ENCODE data around the gene TSC2. TPM values are rescaled to one million over a fixed set of nuclear protein-coding genes. Genes with fewer than 3 reads are reported as not detected.

Gene TSC2
- total RNA-seq, 3 donors from 2014 or later: 41.6 to 52.4 (median 48.9) TPM

GRCh38 chr16:2023092-2024031 is 24.4 kb upstream of the TSC2 start:
- peak; percentile 57 to 68 (median 66) for TF ChIP-seq POLR2AphosphoS5 (IDR thresholded peaks at IDR 0.05)
- no peak for TF ChIP-seq POLR2A (IDR thresholded peaks at IDR 0.05)
- TF ChIP-seq, protein P1, sequence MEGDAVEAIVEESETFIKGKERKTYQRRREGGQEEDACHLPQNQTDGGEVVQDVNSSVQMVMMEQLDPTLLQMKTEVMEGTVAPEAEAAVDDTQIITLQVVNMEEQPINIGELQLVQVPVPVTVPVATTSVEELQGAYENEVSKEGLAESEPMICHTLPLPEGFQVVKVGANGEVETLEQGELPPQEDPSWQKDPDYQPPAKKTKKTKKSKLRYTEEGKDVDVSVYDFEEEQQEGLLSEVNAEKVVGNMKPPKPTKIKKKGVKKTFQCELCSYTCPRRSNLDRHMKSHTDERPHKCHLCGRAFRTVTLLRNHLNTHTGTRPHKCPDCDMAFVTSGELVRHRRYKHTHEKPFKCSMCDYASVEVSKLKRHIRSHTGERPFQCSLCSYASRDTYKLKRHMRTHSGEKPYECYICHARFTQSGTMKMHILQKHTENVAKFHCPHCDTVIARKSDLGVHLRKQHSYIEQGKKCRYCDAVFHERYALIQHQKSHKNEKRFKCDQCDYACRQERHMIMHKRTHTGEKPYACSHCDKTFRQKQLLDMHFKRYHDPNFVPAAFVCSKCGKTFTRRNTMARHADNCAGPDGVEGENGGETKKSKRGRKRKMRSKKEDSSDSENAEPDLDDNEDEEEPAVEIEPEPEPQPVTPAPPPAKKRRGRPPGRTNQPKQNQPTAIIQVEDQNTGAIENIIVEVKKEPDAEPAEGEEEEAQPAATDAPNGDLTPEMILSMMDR (IDR thresholded peaks at IDR 0.05): peak; percentile 99
- intact Hi-C loops (cut with DNase I; ENCODE audit: low total_unique reads): no loop called here
- Histone ChIP-seq H3K36me3 (no peaks in the 10 kb centered on the region), H3K4me3 (peak overlapping the region; percentile 31 to 63 (median 42)), H3K27me3 (peaks cover 8 to 20% of the 10 kb centered on the region in 2 donors), H3K4me1 (peaks cover 7 to 22% of the 10 kb centered on the region in 2 donors), H3K9me3 (no peaks in the 10 kb centered on the region), H3K27ac (peak overlapping the region; percentile 52 to 63)
- DNase-seq (ENCODE audit: low spot score in 2 of 2): peak; percentile 85 to 94

- no peak for DNase-seq (ENCODE audit: low spot score in 2 of 2)
- intact Hi-C loops (cut with DNase I; ENCODE audit: low total_unique reads): no loop called here
- peaks cover 7 to 29% of the 10 kb centered on the region in 2 donors for H3K4me1 ChIP-seq
- no peaks in the 10 kb centered on the region for H3K9me3 ChIP-seq
- H3K4me3 ChIP-seq: peak overlapping the region in 2 of 3 donors; percentile 42 to 63
- no peaks in the 10 kb centered on the region for H3K36me3 ChIP-seq
- H3K27ac ChIP-seq: peak overlapping the region in 1 of 2 donors; percentile 63
- H3K27me3 ChIP-seq: peaks cover 8 to 18% of the 10 kb centered on the region in 2 donors
- TF ChIP-seq, protein P1 (IDR thresholded peaks at IDR 0.05): no peak
- TF ChIP-seq POLR2AphosphoS5 (IDR thresholded peaks at IDR 0.05): no peak
- no peak for TF ChIP-seq POLR2A (IDR thresholded peaks at IDR 0.05)
Observed at GRCh38 chr16:2024032-2024420, 23.8 kb upstream of the TSC2 start.

DNA sequence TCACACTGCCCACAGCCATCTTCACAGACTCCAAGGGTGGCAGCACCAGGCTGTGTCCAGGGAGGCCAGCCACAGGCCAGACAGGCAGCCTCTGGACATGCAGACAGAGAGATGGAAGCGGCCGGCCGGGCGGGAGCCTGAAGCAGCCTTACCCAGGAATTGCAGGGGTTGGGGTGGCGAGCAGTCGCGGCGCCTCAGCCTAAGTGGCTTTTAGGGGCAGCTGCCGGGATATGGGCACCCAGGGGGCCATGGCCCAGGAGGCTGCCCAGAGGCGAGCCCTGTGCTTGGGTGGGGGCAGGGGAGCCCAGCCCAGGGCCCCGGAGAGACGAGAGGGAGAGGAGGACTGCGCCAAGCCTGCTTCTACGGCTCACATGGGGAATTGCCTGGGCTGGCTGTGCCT is 22.5 kb upstream of the TSC2 start:
- no peak overlapping the region for H3K27ac ChIP-seq
- H3K27me3 ChIP-seq: peaks cover 1 to 6% of the 10 kb centered on the region in 2 donors
- no peaks in the 10 kb centered on the region for H3K9me3 ChIP-seq
- intact Hi-C loops (cut with DNase I; ENCODE audit: low total_unique reads): loop anchor here (1.0 to 5.0 kb wide), 2 partner anchors 43 to 117 kb away; no protein-coding TSS in a partner anchor
- no peaks in the 10 kb centered on the region for H3K36me3 ChIP-seq
- TF ChIP-seq POLR2A (IDR thresholded peaks at IDR 0.05) (no peak), POLR2AphosphoS5 (IDR thresholded peaks at IDR 0.05) (no peak)
- TF ChIP-seq, protein P1 (IDR thresholded peaks at IDR 0.05): no peak
- DNase-seq (ENCODE audit: low spot score in 2 of 2): no peak
- H3K4me1 ChIP-seq: peaks cover 6 to 30% of the 10 kb centered on the region in 2 donors
- H3K4me3 ChIP-seq: no peak overlapping the region

- no peaks in the 10 kb centered on the region for H3K36me3 ChIP-seq
- H3K27ac ChIP-seq: peak overlapping the region; percentile 71 to 75
- peaks cover 4 to 27% of the 10 kb centered on the region in 2 donors for H3K4me1 ChIP-seq
- TF ChIP-seq, protein P1 (IDR thresholded peaks at IDR 0.05): no peak
- TF ChIP-seq POLR2AphosphoS5 (IDR thresholded peaks at IDR 0.05): no peak
- TF ChIP-seq POLR2A (IDR thresholded peaks at IDR 0.05): no peak
- H3K4me3 ChIP-seq: peak overlapping the region; percentile 58 to 93 (median 74)
- no peaks in the 10 kb centered on the region for H3K9me3 ChIP-seq
- H3K27me3 ChIP-seq: no peaks in the 10 kb centered on the region
- DNase-seq (ENCODE audit: low spot score in 2 of 2): no peak
- intact Hi-C loops (cut with DNase I; ENCODE audit: low total_unique reads): loop anchor here (1.0 to 5.0 kb wide), 2 partner anchors 42 to 116 kb away; no protein-coding TSS in a partner anchor
Observed at GRCh38 chr16:2025878-2026460, 21.8 kb upstream of the TSC2 start.

Data from breast epithelium (tissue), 4 donors.